Fibroblast of skin of abdomen (primary cell): ENCODE measurements around the gene RARB.

ENCODE experiments used
- DNase-seq: peaks from one replicate; pipeline ENCODE4 v3.0.0-alpha.2; 2013

Gene RARB

GRCh38 chr3:25448750-25449692, 21.0 kb downstream of the RARB start:
- DNase-seq: peak; percentile 90

DNA sequence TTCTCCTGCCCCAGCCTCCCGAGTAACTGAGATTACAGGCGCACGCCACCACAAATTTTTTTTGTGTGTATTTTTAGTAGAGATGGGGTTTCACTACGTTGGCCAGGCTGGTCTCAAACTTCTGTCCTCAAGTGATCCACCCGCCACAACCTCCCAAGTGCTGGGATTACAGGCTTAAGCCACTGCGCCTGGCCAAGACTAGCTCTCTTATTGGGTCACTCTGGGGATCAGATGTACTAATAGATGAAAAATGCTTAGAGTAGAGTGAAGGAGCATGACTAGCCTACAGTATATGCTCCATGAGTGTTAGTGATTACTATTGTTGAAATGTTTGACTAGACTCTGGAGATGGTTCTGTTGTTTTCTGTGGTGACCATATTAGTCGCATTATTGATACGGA, 21.8 kb downstream of the RARB start:
- DNase-seq: no peak

- no peak for DNase-seq
Observed at GRCh38 chr3:25452192-25452591, 24.1 kb downstream of the RARB start.

DNA sequence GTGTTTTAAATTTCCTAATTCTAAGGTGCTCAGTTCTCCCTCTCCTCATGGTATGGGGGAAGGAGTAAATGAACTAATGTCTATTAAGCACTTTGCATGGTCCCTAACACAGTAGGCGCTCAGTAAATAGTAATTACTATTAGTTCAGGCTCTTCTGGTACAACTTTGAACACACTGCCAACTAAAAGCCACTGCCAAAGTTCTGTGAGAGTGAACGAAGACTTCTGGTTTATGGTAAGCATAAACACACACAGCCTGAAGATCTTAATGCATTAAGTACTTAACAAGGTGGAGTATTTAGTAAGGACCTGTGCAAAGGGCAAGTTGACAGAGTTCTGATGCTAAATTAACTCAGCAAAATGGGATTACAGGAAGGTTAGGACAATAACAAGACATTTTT, 24.7 kb downstream of the RARB start:
- DNase-seq: no peak

DNA sequence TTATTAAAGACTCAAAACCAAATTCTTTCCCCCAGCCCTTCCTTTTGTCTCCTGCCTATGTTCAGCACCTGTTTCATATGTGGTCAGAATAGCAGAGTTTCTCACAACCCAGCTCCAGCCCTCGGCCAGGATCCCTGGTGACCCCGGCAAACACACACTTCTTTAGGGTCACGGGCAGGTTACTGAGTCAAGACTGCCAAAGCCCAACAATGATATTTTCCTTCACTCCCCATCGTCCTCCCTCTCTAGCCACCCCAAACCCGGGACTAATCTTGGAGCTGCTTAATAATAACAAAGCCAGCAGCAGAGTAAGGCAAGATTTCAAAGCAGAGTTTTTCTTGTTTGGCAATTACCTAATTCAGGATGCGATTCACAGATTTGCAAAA, 25.5 kb downstream of the RARB start:
- no peak for DNase-seq

- peak; percentile 93 for DNase-seq
Observed at GRCh38 chr3:25454005-25454927, 26.2 kb downstream of the RARB start.

GRCh38 chr3:25455441-25456132, 27.5 kb downstream of the RARB start:
- DNase-seq: peak; percentile 80

GRCh38 chr3:25456723-25457670, 28.9 kb downstream of the RARB start:
- DNase-seq: no peak

DNA sequence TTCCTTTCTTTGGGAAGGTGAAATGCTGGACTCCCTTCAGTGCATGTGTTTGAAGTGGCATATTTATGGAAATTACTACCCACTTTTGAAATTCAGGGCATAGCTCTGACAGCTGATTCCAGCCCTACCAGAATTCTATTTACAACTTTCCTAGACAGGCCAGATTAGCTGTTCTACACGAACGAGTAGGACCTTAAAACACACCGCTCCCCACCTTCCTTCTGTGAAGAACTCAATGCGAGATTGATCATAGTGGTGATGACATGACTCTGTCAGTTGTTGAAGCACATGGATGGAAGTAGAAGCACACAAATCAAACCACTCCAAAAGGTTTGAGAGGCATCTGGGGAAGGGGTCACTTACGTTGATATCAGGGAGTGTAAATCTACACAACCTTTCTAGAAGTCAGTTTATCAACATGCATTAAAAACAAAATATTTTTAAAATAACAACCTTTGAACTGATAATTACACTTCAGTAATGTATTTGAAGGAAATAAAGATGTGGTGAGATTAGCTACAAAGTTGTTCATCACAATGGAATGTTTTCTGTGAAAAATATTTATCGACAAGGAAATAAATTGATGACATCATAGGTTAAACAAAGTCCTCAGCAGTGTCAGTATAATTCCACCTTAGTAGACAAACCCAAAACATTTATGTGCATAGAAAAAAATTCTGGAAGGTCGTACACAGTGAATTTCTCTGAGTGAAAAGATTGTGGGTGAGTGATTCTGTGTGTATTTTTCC, 29.8 kb downstream of the RARB start:
- DNase-seq: no peak

GRCh38 chr3:25458420-25458814, 30.4 kb downstream of the RARB start:
- no peak for DNase-seq

DNA sequence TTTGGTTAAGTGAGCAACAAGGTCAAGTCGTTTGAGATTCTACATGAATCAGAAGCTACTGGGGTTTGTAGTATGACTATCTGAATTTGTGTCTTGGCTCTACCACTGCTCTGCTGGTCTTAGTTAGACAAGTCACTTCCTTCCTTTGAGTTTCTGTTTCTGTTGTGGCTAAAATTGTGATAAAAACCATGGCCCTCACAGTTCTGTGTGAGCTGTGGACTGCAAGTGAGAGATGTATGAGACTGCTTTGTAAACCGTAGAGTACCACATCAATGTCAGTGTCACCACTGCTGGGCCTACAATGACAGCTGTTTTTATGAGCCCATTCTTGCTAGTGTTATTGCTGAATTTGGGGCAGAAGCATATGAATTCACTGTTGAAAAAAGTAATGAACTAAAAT, 32.7 kb downstream of the RARB start:
- DNase-seq: no peak

DNA sequence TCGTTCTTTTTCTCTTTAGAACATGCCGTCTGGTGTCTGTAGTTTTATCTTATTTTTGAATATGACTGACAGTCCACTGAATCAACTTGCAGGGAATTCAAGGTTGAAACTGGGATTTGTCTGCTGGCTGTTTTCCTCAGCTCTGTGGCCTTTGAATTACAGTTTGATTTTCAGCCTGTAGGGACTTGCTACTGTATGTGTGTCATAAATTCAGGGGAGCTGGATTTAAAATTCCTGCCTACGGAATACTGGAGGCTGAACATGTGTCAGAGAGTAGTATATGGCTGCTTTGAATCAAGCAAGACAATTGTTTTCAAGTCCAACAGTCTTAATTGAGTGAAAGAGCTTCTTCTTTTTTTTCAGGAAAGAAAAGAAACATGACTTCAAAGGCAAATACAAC, 33.9 kb downstream of the RARB start:
- no peak for DNase-seq

- no peak for DNase-seq
Observed at GRCh38 chr3:25462495-25462894, 34.4 kb downstream of the RARB start.

- DNase-seq: no peak
Observed at GRCh38 chr3:25463836-25464418, 35.9 kb downstream of the RARB start.

GRCh38 chr3:25465266-25465860, 37.3 kb downstream of the RARB start:
- DNase-seq: no peak

DNA sequence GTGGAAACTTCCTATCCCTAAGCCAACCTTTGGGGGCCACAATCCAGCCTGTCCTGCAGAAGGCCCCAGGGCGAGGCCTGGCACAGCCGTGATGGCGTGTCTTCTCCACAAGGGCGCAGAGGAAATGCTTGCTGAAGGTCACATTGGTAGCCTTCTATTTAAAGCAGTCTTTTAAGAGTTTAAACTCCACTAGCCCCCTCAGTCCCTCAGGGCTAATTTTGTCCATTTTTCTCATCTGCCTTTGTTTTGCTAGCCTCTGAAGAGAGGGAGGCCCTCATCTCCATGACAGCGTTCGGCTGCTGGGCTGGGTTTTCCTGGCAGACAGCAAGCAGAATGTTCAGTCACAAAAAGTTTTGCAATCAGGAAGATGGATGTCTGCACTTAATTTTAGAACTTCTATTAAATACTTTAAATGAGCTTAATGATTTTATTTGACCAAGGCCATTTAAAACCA, 40.8 kb downstream of the RARB start:
- peak; percentile 72 for DNase-seq

DNA sequence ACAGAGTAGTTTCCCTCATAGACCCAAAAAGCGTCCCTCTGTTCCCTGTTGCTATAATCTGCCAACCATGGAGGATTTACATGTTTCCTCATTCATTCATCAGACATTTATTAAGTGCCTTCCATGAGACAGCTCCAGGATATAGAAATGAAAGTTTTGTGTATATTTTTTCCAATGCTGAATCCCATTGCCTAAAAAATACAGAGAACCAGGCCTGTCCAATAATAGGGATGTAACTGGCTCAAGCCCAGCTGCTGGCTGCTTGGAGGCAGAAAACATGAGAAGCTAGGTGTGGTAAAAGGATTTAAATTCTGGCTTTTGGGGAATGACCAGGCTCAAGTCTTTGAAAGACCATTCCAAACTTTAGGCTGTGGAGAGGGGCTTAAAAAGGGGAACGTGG, 41.5 kb downstream of the RARB start:
- DNase-seq: no peak

GRCh38 chr3:25471081-25471768, 43.2 kb downstream of the RARB start:
- DNase-seq: peak; percentile 59

- no peak for DNase-seq
Observed at GRCh38 chr3:25472153-25472552, 44.1 kb downstream of the RARB start.
